ENCODE measurements around the gene SRD5A1. TPM values are rescaled to one million over a fixed set of nuclear protein-coding genes. Genes with fewer than 3 reads are reported as not detected.

Gene SRD5A1
- total RNA-seq, 3 donors from 2014 or later: 3.6 to 10.6 (median 7.0) TPM

GRCh38 chr5:6680922-6681321, 47.7 kb downstream of the SRD5A1 start:
- no peak for DNase-seq (ENCODE audit: low spot score in 2 of 2)
- Histone ChIP-seq H3K4me1 (no peaks in the 10 kb centered on the region), H3K36me3 (no peaks in the 10 kb centered on the region), H3K9me3 (no peaks in the 10 kb centered on the region), H3K27me3 (peaks cover 0 to 15% of the 10 kb centered on the region in 2 donors), H3K27ac (no peak overlapping the region), H3K4me3 (no peak overlapping the region)
- TF ChIP-seq CTCF (IDR thresholded peaks at IDR 0.05): no peak
- no peak for TF ChIP-seq POLR2A (IDR thresholded peaks at IDR 0.05)
- no peak for TF ChIP-seq POLR2AphosphoS5 (IDR thresholded peaks at IDR 0.05)
- intact Hi-C loops (cut with DNase I; ENCODE audit: low total_unique reads): no loop called here

- Histone ChIP-seq H3K27ac (no peak overlapping the region), H3K4me1 (no peaks in the 10 kb centered on the region), H3K27me3 (peaks cover 0 to 15% of the 10 kb centered on the region in 2 donors), H3K4me3 (no peak overlapping the region), H3K36me3 (no peaks in the 10 kb centered on the region), H3K9me3 (no peaks in the 10 kb centered on the region)
- no peak for DNase-seq (ENCODE audit: low spot score in 2 of 2)
- no peak for TF ChIP-seq CTCF (IDR thresholded peaks at IDR 0.05)
- no peak for TF ChIP-seq POLR2AphosphoS5 (IDR thresholded peaks at IDR 0.05)
- no peak for TF ChIP-seq POLR2A (IDR thresholded peaks at IDR 0.05)
- intact Hi-C loops (cut with DNase I; ENCODE audit: low total_unique reads): no loop called here
These were observed 48.4 kb downstream of the SRD5A1 start for GRCh38 chr5:6681682-6682081.

GRCh38 chr5:6682239-6682638, 49.0 kb downstream of the SRD5A1 start:
- Histone ChIP-seq H3K4me1 (no peaks in the 10 kb centered on the region), H3K4me3 (no peak overlapping the region), H3K36me3 (no peaks in the 10 kb centered on the region), H3K27me3 (peaks cover 0 to 15% of the 10 kb centered on the region in 2 donors), H3K9me3 (no peaks in the 10 kb centered on the region), H3K27ac (no peak overlapping the region)
- intact Hi-C loops (cut with DNase I; ENCODE audit: low total_unique reads): no loop called here
- DNase-seq (ENCODE audit: low spot score in 2 of 2): no peak
- TF ChIP-seq POLR2A (IDR thresholded peaks at IDR 0.05) (no peak), CTCF (IDR thresholded peaks at IDR 0.05) (no peak), POLR2AphosphoS5 (IDR thresholded peaks at IDR 0.05) (no peak)

GRCh38 chr5:6683241-6683640, 50.0 kb downstream of the SRD5A1 start:
- Histone ChIP-seq H3K4me3 (no peak overlapping the region), H3K27ac (no peak overlapping the region), H3K27me3 (peaks cover 0 to 15% of the 10 kb centered on the region in 2 donors), H3K9me3 (no peaks in the 10 kb centered on the region), H3K4me1 (no peaks in the 10 kb centered on the region), H3K36me3 (no peaks in the 10 kb centered on the region)
- DNase-seq (ENCODE audit: low spot score in 2 of 2): no peak
- intact Hi-C loops (cut with DNase I; ENCODE audit: low total_unique reads): no loop called here
- TF ChIP-seq POLR2AphosphoS5 (IDR thresholded peaks at IDR 0.05) (no peak), CTCF (IDR thresholded peaks at IDR 0.05) (no peak), POLR2A (IDR thresholded peaks at IDR 0.05) (no peak)

- H3K36me3 ChIP-seq: no peaks in the 10 kb centered on the region
- H3K9me3 ChIP-seq: no peaks in the 10 kb centered on the region
- no peaks in the 10 kb centered on the region for H3K4me1 ChIP-seq
- H3K27ac ChIP-seq: no peak overlapping the region
- H3K4me3 ChIP-seq: no peak overlapping the region
- intact Hi-C loops (cut with DNase I; ENCODE audit: low total_unique reads): no loop called here
- DNase-seq (ENCODE audit: low spot score in 2 of 2): no peak
- no peak for TF ChIP-seq CTCF (IDR thresholded peaks at IDR 0.05)
- no peak for TF ChIP-seq POLR2AphosphoS5 (IDR thresholded peaks at IDR 0.05)
- no peak for TF ChIP-seq POLR2A (IDR thresholded peaks at IDR 0.05)
- peaks cover 0 to 15% of the 10 kb centered on the region in 2 donors for H3K27me3 ChIP-seq
These were observed 50.8 kb downstream of the SRD5A1 start for GRCh38 chr5:6684075-6684474.
